PC-9 (cell line): ENCODE measurements around the gene TMEM161B. TPM values are rescaled to one million over a fixed set of nuclear protein-coding genes. Genes with fewer than 3 reads are reported as not detected.

ENCODE experiments used
- BruUV-seq: library from RNA; stranded (reverse); fragments of 400-500 nt; replicated peaks from 2 replicates; lab custom pipeline; 2021; lab: Mats Ljungman, UMichigan
- CTCF ChIA-PET: fragments of 300-600 bp; sonication (Branson Sonifier 250); formaldehyde crosslinking; loops from one replicate; lab custom pipeline; 2022; ENCODE audit warnings: antibody characterized with exemption; lab: Charles Lee
- POLR2A ChIA-PET: fragments of 300-600 bp; sonication (Branson Sonifier 250); formaldehyde crosslinking; loops from one replicate; lab custom pipeline; 2022; ENCODE audit warnings: antibody characterized with exemption; ENCODE audit not compliant: unreplicated experiment; lab: Charles Lee
- DNase-seq, 2 experiments: peaks; one replicate each; pipeline versions ENCODE4 v3.0.0 to v3.0.0-alpha.2; 2015 to 2022; ENCODE audit warnings: mixed read lengths in 1 of 2
- H2AFZ ChIP-seq: fragments of 200-600 bp; sonication (generic); 2 replicates; pipeline ENCODE4 v1.8.1; 2017; ENCODE audit warnings: antibody characterized with exemption
- H3F3A ChIP-seq: fragments of 200-600 bp; sonication (generic); 2 replicates; pipeline ENCODE4 v1.8.1; 2017; ENCODE audit warnings: antibody characterized with exemption, mild to moderate bottlenecking, low read depth; ENCODE audit not compliant: insufficient read depth
- H3K27ac ChIP-seq: fragments of 200-600 bp; sonication (generic); 2 replicates; pipeline ENCODE4 v1.6.1; 2016; ENCODE audit warnings: mixed run types
- H3K27me3 ChIP-seq: fragments of 200-600 bp; sonication (generic); 2 replicates; pipeline ENCODE4 v1.6.1; 2016; ENCODE audit warnings: low read depth, mixed run types; ENCODE audit not compliant: insufficient read depth
- H3K36me3 ChIP-seq: fragments of 200-600 bp; sonication (generic); 2 replicates; pipeline ENCODE4 v1.6.1; 2016; ENCODE audit warnings: low read depth, mixed run types
- H3K4me1 ChIP-seq: fragments of 200-600 bp; sonication (generic); replicated peaks from 2 replicates; pipeline ENCODE4 v1.6.1; 2016; ENCODE audit warnings: mixed run types; ENCODE audit not compliant: insufficient read depth
- H3K4me2 ChIP-seq: fragments of 200-600 bp; sonication (generic); 2 replicates; pipeline ENCODE4 v1.6.1; 2017; ENCODE audit warnings: mixed run types
- H3K4me3 ChIP-seq: fragments of 200-600 bp; sonication (generic); 2 replicates; pipeline ENCODE4 v1.6.1; 2016; ENCODE audit warnings: mixed run types
- H3K79me2 ChIP-seq: fragments of 200-600 bp; sonication (generic); 2 replicates; pipeline ENCODE4 v1.6.1; 2017; ENCODE audit warnings: low read depth, mixed run types
- H3K9me2 ChIP-seq: fragments of 200-600 bp; sonication (generic); 2 replicates; pipeline ENCODE4 v1.8.1; 2017; ENCODE audit warnings: mild to moderate bottlenecking; ENCODE audit not compliant: insufficient read depth
- H3K9me3 ChIP-seq: fragments of 200-600 bp; sonication (generic); 2 replicates; pipeline ENCODE4 v1.8.1; 2016; ENCODE audit warnings: low read depth; ENCODE audit not compliant: insufficient read depth
- H4K20me1 ChIP-seq: fragments of 200-600 bp; sonication (generic); 2 replicates; pipeline ENCODE4 v1.8.1; 2017; ENCODE audit not compliant: insufficient read depth
- EZH2 ChIP-seq: fragments of 200-600 bp; sonication (generic); IDR thresholded peaks from 2 replicates; pipeline ENCODE4 v1.8.0; 2017; ENCODE audit warnings: antibody characterized with exemption, low read depth
- intact Hi-C: fragments of 100-400 bp; cut with micrococcal nuclease; formaldehyde crosslinking; loops from one replicate; pipeline ENCODE4 v1.10.0; 2022; ENCODE audit not compliant: unreplicated experiment
- total RNA-seq: library from RNA; stranded (reverse); gene quantifications from 2 replicates; pipeline ENCODE4 v1.2.3, GENCODE V29; 2021
- TF ChIP-seq, protein P1 (sequence below): fragments of 200-600 bp; sonication (generic); conservative IDR thresholded peaks from 2 replicates; pipeline ENCODE4 v1.6.1; 2017; ENCODE audit warnings: mixed run types, antibody characterized with exemption, mild to moderate bottlenecking, moderate library complexity

The TMEM161B gene
- total RNA-seq, 1 experiment from 2014 or later = 24.8 TPM

DNA sequence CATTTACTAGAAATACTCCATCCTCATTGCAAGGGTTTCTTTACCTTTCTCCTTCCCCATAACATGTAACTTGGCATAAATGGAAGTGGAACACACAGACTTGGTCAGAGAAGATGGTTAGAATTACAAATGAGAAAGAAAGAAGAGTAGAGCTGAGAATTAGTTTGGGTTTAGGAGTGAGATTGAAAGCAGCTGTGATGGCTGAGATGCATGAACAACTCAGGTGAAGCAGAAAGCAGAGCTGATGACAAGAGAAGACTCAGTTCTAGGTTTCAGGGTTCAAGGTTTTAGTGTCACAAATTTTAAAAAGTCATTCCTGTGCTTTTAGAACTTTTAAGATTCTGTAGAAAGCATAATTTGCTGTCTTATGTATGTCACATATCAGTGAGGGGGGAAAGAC lies 54.0 kb downstream of the TMEM161B start:
- Histone ChIP-seq H3K4me1 (no peaks in the 10 kb centered on the region), H3K27me3 (no peaks in the 10 kb centered on the region), H2AFZ (no peak overlapping the region), H3K9me2 (no peaks in the 10 kb centered on the region), H3K4me2 (no peak overlapping the region), H3K79me2 (no peaks in the 10 kb centered on the region), H3K27ac (no peak overlapping the region), H4K20me1 (no peaks in the 10 kb centered on the region), H3K9me3 (no peaks in the 10 kb centered on the region), H3K36me3 (peaks cover 8% of the 10 kb centered on the region; the same call in 1 of the 2 replicates), H3F3A (no peaks in the 10 kb centered on the region; the same call in 1 of the 2 replicates), H3K4me3 (no peak overlapping the region)
- intact Hi-C loops = no loop called here
- no TSS peak for BruUV-seq
- TF ChIP-seq, protein P1, sequence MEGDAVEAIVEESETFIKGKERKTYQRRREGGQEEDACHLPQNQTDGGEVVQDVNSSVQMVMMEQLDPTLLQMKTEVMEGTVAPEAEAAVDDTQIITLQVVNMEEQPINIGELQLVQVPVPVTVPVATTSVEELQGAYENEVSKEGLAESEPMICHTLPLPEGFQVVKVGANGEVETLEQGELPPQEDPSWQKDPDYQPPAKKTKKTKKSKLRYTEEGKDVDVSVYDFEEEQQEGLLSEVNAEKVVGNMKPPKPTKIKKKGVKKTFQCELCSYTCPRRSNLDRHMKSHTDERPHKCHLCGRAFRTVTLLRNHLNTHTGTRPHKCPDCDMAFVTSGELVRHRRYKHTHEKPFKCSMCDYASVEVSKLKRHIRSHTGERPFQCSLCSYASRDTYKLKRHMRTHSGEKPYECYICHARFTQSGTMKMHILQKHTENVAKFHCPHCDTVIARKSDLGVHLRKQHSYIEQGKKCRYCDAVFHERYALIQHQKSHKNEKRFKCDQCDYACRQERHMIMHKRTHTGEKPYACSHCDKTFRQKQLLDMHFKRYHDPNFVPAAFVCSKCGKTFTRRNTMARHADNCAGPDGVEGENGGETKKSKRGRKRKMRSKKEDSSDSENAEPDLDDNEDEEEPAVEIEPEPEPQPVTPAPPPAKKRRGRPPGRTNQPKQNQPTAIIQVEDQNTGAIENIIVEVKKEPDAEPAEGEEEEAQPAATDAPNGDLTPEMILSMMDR = no peak
- TF ChIP-seq EZH2 = no peak
- CTCF ChIA-PET = no interaction called here
- no peak for DNase-seq
- POLR2A ChIA-PET = no interaction called here

DNA sequence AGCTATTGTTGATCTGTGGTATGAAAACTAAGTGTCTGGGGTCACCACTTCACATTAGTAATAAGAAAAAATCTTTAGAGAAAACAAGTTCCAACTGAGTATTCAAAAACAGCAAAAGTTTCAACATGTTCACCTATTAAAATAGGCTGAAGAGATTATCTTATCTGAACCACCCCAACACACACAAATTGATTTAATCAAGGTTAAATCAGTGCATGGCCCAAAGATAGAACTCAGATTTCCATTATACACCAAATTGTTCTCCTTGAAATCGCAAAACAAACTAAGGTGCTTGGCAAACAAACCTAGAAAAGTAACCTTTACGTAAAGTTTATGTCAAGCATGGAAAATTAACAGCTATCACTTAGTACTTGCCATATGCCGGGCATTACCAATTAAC lies 61.1 kb downstream of the TMEM161B start:
- no peak for DNase-seq

DNA sequence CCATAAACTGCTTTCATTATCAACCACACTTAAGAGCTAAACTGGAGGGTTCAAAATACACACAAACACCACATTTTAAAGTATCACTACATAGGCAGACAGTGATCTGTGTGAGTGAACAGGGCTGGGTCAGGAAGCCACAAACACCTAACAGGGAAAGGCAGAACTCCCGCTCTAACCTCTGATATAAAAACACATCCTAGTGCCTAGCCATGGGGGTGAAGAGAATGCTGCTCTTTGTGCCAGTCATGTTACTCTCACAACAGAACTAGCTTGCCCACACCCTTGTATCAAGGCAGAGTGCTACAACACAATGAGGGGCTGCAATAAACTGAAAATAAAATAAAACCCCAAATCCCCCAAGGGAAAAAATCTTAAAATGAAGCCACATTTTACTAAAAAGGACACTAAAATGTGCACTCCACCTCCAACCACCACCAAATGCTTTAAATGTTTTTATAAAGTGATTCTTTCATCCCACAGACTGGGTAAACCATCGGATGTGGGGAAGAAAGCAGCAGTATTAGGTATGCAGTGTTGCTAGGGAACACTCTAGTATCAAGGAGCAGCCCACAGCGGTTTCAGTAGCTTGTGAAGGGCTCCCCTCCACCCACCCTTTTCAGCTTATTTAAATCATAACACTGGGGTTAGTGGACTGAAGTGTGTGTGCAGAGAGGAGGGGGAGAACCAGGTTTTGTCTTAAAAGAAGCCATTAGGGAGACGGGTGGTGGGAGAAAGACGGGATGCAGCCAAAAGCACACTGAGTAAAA lies 64.5 kb downstream of the TMEM161B start:
- ChIA-PET CTCF (no interaction called here), POLR2A (interaction anchor here (0.6 kb wide), 1 partner anchor 471 kb away, joined by 3 read pairs; no protein-coding TSS in a partner anchor)
- Histone ChIP-seq H3K9me2 (no peaks in the 10 kb centered on the region), H3K9me3 (no peaks in the 10 kb centered on the region), H3K27me3 (no peaks in the 10 kb centered on the region), H3K4me3 (no peak overlapping the region), H3K4me1 (no peaks in the 10 kb centered on the region), H3K79me2 (no peaks in the 10 kb centered on the region), H3K27ac (no peak overlapping the region), H4K20me1 (no peaks in the 10 kb centered on the region; the same call in 1 of the 2 replicates), H3F3A (no peaks in the 10 kb centered on the region; the same call in 1 of the 2 replicates), H3K4me2 (no peak overlapping the region), H3K36me3 (peaks cover 21% of the 10 kb centered on the region), H2AFZ (no peak overlapping the region)
- DNase-seq = no peak
- TF ChIP-seq EZH2 = no peak
- TF ChIP-seq, protein P1 = no peak
- intact Hi-C loops = no loop called here
- no TSS peak for BruUV-seq

More for the DNA sequence above, 61.1 kb downstream of the TMEM161B start:
- no peaks in the 10 kb centered on the region for H3K9me3 ChIP-seq
- H3F3A ChIP-seq = no peaks in the 10 kb centered on the region; the same call in 1 of the 2 replicates
- no peaks in the 10 kb centered on the region for H3K9me2 ChIP-seq
- H2AFZ ChIP-seq = no peak overlapping the region
- ChIA-PET CTCF (no interaction called here), POLR2A (no interaction called here)
- intact Hi-C loops = no loop called here
- H3K4me2 ChIP-seq = no peak overlapping the region
- no TSS peak for BruUV-seq
- H3K27me3 ChIP-seq = no peaks in the 10 kb centered on the region
- H3K79me2 ChIP-seq = no peaks in the 10 kb centered on the region
- H3K4me3 ChIP-seq = no peak overlapping the region
- no peaks in the 10 kb centered on the region for H3K4me1 ChIP-seq
- no peaks in the 10 kb centered on the region for H4K20me1 ChIP-seq
- 0 out of 2 replicates have a peak, but pooled peaks cover 8% of the 10 kb centered on the region for H3K36me3 ChIP-seq
- TF ChIP-seq EZH2 = no peak
- TF ChIP-seq, protein P1 = no peak
- H3K27ac ChIP-seq = no peak overlapping the region
